Trophoblast cell (in vitro differentiated cells and primary cell): ENCODE measurements around the gene ZFYVE28.

ENCODE experiments used
- DNase-seq, 2 donors: peaks; one replicate each; pipeline ENCODE4 v3.0.0-alpha.2; 2016
- H2AFZ ChIP-seq: 2 replicates; pipeline ENCODE4 v1.6.1; 2013; ENCODE audit warnings: low read length, moderate library complexity, mild to moderate bottlenecking; ENCODE audit not compliant: insufficient read depth, poor library complexity
- H2AK5ac ChIP-seq: 2 replicates; pipeline ENCODE4 v1.6.1; 2013; ENCODE audit warnings: mild to moderate bottlenecking, low read length
- H2BK120ac ChIP-seq: 2 replicates; pipeline ENCODE4 v1.6.1; 2013; ENCODE audit warnings: low read length, mild to moderate bottlenecking, moderate library complexity; ENCODE audit not compliant: insufficient read depth, poor library complexity
- H2BK12ac ChIP-seq: 2 replicates; pipeline ENCODE4 v1.6.1; 2013; ENCODE audit warnings: mild to moderate bottlenecking, low read length, moderate library complexity
- H2BK5ac ChIP-seq: 2 replicates; pipeline ENCODE4 v1.6.1; 2013; ENCODE audit warnings: low read length, low read depth, moderate library complexity, mild to moderate bottlenecking; ENCODE audit not compliant: poor library complexity
- H3K14ac ChIP-seq: 2 replicates; pipeline ENCODE4 v1.6.1; 2013; ENCODE audit warnings: mild to moderate bottlenecking, low read length
- H3K18ac ChIP-seq: 2 replicates; pipeline ENCODE4 v1.6.1; 2013; ENCODE audit warnings: mild to moderate bottlenecking, low read length
- H3K23ac ChIP-seq: 2 replicates; pipeline ENCODE4 v1.6.1; 2013; ENCODE audit warnings: low read length
- H3K27ac ChIP-seq: 2 replicates; pipeline ENCODE4 v1.5.1; 2013; ENCODE audit warnings: low read depth, mild to moderate bottlenecking, inconsistent platforms, low read length, moderate library complexity
- H3K27me3 ChIP-seq: 2 replicates; pipeline ENCODE4 v1.6.1; 2013; ENCODE audit warnings: inconsistent platforms, mild to moderate bottlenecking, low read length, moderate library complexity; ENCODE audit not compliant: insufficient read depth
- H3K36me3 ChIP-seq, 2 experiments: 1 replicate in 1 of 2; 2 replicates in 1 of 2; pipeline ENCODE4 v1.6.1; 2013; ENCODE audit warnings: low read length in 2 of 2, mild to moderate bottlenecking in 2 of 2, moderate library complexity in 1 of 2; ENCODE audit not compliant: insufficient read depth in 2 of 2, control insufficient read depth in 1 of 2
- H3K4ac ChIP-seq: 2 replicates; pipeline ENCODE4 v1.6.1; 2013; ENCODE audit warnings: low read depth, mild to moderate bottlenecking, low read length, moderate library complexity
- H3K4me1 ChIP-seq, 2 experiments: 1 replicate in 1 of 2; 2 replicates in 1 of 2; pipeline ENCODE4 v1.6.1; 2013; ENCODE audit warnings: low read length in 2 of 2, mild to moderate bottlenecking in 2 of 2, moderate library complexity in 1 of 2; ENCODE audit not compliant: insufficient read depth in 2 of 2, control insufficient read depth in 1 of 2
- H3K4me2 ChIP-seq: 2 replicates; pipeline ENCODE4 v1.6.1; 2013; ENCODE audit warnings: inconsistent platforms, mild to moderate bottlenecking, low read length, moderate library complexity
- H3K4me3 ChIP-seq: 2 replicates; pipeline ENCODE4 v1.5.1; 2013; ENCODE audit warnings: mild to moderate bottlenecking, low read depth, low read length, inconsistent platforms
- H3K79me1 ChIP-seq: one replicate; pipeline ENCODE4 v1.6.1; 2013; ENCODE audit warnings: low read length
- H3K79me2 ChIP-seq: 2 replicates; pipeline ENCODE4 v1.6.1; 2013; ENCODE audit warnings: low read length, mild to moderate bottlenecking; ENCODE audit not compliant: control insufficient read depth, insufficient read depth, poor library complexity
- H3K9ac ChIP-seq: 2 replicates; pipeline ENCODE4 v1.6.1; 2013; ENCODE audit warnings: mild to moderate bottlenecking, low read length
- H3K9me3 ChIP-seq: 2 replicates; pipeline ENCODE4 v1.6.1; 2013; ENCODE audit warnings: low read depth, mild to moderate bottlenecking, control low read depth, inconsistent platforms, low read length; ENCODE audit not compliant: insufficient read depth
- H4K12ac ChIP-seq: 2 replicates; pipeline ENCODE4 v1.6.1; 2013; ENCODE audit warnings: low read depth, mild to moderate bottlenecking, low read length, moderate library complexity
- H4K8ac ChIP-seq: 2 replicates; pipeline ENCODE4 v1.6.1; 2013; ENCODE audit warnings: low read depth, mild to moderate bottlenecking, low read length, moderate library complexity
- H4K91ac ChIP-seq: one replicate; pipeline ENCODE4 v1.6.1; 2013; ENCODE audit warnings: low read depth, mild to moderate bottlenecking, low read length, moderate library complexity
- WGBS: extraction: QIAGEN DNeasy Blood & Tissue Kit; methylation state at CpG from one replicate; pipeline ENCODE4 v1.1.7; 2013; ENCODE audit warnings: missing lambda C conversion rate; ENCODE audit not compliant: insufficient read length, insufficient coverage; ENCODE audit errors: extremely low coverage; 5-methylcytosine and 5-hydroxymethylcytosine counted together

Gene ZFYVE28

GRCh38 chr4:2387829-2388228 lies 30.6 kb downstream of the ZFYVE28 start:
- H2BK12ac ChIP-seq = no peak overlapping the region
- no peaks in the 10 kb centered on the region for H3K79me2 ChIP-seq
- peaks cover 2% of the 10 kb centered on the region for H3K9me3 ChIP-seq
- H4K91ac ChIP-seq = no peak overlapping the region
- no peak overlapping the region for H3K4me3 ChIP-seq
- H4K8ac ChIP-seq = no peak overlapping the region
- H3K23ac ChIP-seq = no peak overlapping the region
- no peak overlapping the region for H3K4me2 ChIP-seq
- H3K79me1 ChIP-seq = no peaks in the 10 kb centered on the region
- H4K12ac ChIP-seq = no peak overlapping the region
- no peak overlapping the region for H2BK5ac ChIP-seq
- H3K27ac ChIP-seq = no peak overlapping the region
- no peak overlapping the region for H2AK5ac ChIP-seq
- DNase-seq = no peak
- H3K4me1 ChIP-seq = no peaks in the 10 kb centered on the region
- no CpG with 5 or more reads among the region's 12 CpGs for WGBS
- no peak overlapping the region for H2AFZ ChIP-seq
- H3K18ac ChIP-seq = no peak overlapping the region
- no peak overlapping the region for H3K14ac ChIP-seq
- H2BK120ac ChIP-seq = no peak overlapping the region
- no peaks in the 10 kb centered on the region for H3K36me3 ChIP-seq
- H3K27me3 ChIP-seq = no peaks in the 10 kb centered on the region
- no peak overlapping the region for H3K4ac ChIP-seq
- no peak overlapping the region for H3K9ac ChIP-seq

GRCh38 chr4:2387218-2387617 lies 31.2 kb downstream of the ZFYVE28 start:
- H3K4me2 ChIP-seq = no peak overlapping the region
- no CpG with 5 or more reads among the region's 17 CpGs for WGBS
- H2BK5ac ChIP-seq = no peak overlapping the region
- H3K9ac ChIP-seq = no peak overlapping the region
- H3K14ac ChIP-seq = no peak overlapping the region
- no peak overlapping the region for H2BK120ac ChIP-seq
- no peak overlapping the region for H2BK12ac ChIP-seq
- no peaks in the 10 kb centered on the region for H3K4me1 ChIP-seq
- no peak for DNase-seq
- H3K79me2 ChIP-seq = no peaks in the 10 kb centered on the region
- H2AFZ ChIP-seq = no peak overlapping the region
- H3K9me3 ChIP-seq = peaks cover 2% of the 10 kb centered on the region
- H3K23ac ChIP-seq = no peak overlapping the region
- H3K79me1 ChIP-seq = no peaks in the 10 kb centered on the region
- no peak overlapping the region for H3K4me3 ChIP-seq
- no peaks in the 10 kb centered on the region for H3K36me3 ChIP-seq
- no peak overlapping the region for H3K18ac ChIP-seq
- no peak overlapping the region for H4K91ac ChIP-seq
- no peak overlapping the region for H2AK5ac ChIP-seq
- no peaks in the 10 kb centered on the region for H3K27me3 ChIP-seq
- no peak overlapping the region for H4K12ac ChIP-seq
- H3K4ac ChIP-seq = no peak overlapping the region
- no peak overlapping the region for H4K8ac ChIP-seq
- no peak overlapping the region for H3K27ac ChIP-seq

GRCh38 chr4:2386717-2387116 lies 31.7 kb downstream of the ZFYVE28 start:
- no peak overlapping the region for H3K18ac ChIP-seq
- H3K27ac ChIP-seq = no peak overlapping the region
- no peak overlapping the region for H3K23ac ChIP-seq
- no peak overlapping the region for H4K8ac ChIP-seq
- H3K27me3 ChIP-seq = no peaks in the 10 kb centered on the region
- no peaks in the 10 kb centered on the region for H3K36me3 ChIP-seq
- H2BK120ac ChIP-seq = no peak overlapping the region
- H4K91ac ChIP-seq = no peak overlapping the region
- H3K4me2 ChIP-seq = no peak overlapping the region
- H3K4me1 ChIP-seq = no peaks in the 10 kb centered on the region
- no peak overlapping the region for H4K12ac ChIP-seq
- no peak overlapping the region for H3K4me3 ChIP-seq
- no peaks in the 10 kb centered on the region for H3K79me2 ChIP-seq
- no peak overlapping the region for H2AK5ac ChIP-seq
- no peak overlapping the region for H3K9ac ChIP-seq
- no peak overlapping the region for H3K4ac ChIP-seq
- H2BK5ac ChIP-seq = no peak overlapping the region
- H2BK12ac ChIP-seq = no peak overlapping the region
- DNase-seq = no peak
- H2AFZ ChIP-seq = no peak overlapping the region
- WGBS = no CpG with 5 or more reads among the region's 19 CpGs
- peaks cover 2% of the 10 kb centered on the region for H3K9me3 ChIP-seq
- no peaks in the 10 kb centered on the region for H3K79me1 ChIP-seq
- H3K14ac ChIP-seq = no peak overlapping the region

- H3K79me1 ChIP-seq = no peaks in the 10 kb centered on the region
- H3K4me2 ChIP-seq = no peak overlapping the region
- H3K27me3 ChIP-seq = no peaks in the 10 kb centered on the region
- H2AK5ac ChIP-seq = no peak overlapping the region
- H3K4me1 ChIP-seq = no peaks in the 10 kb centered on the region
- H3K79me2 ChIP-seq = no peaks in the 10 kb centered on the region
- H2BK120ac ChIP-seq = no peak overlapping the region
- no peaks in the 10 kb centered on the region for H3K36me3 ChIP-seq
- no peak overlapping the region for H3K4me3 ChIP-seq
- H2BK12ac ChIP-seq = no peak overlapping the region
- no peak overlapping the region for H3K4ac ChIP-seq
- peak in 1 of 2 donors; percentile 25 for DNase-seq
- H3K9ac ChIP-seq = no peak overlapping the region
- no peak overlapping the region for H3K14ac ChIP-seq
- no CpG with 5 or more reads among the region's 8 CpGs for WGBS
- no peak overlapping the region for H2AFZ ChIP-seq
- H3K9me3 ChIP-seq = peaks cover 2% of the 10 kb centered on the region
- no peak overlapping the region for H4K12ac ChIP-seq
- no peak overlapping the region for H4K8ac ChIP-seq
- no peak overlapping the region for H3K18ac ChIP-seq
- H4K91ac ChIP-seq = no peak overlapping the region
- no peak overlapping the region for H3K23ac ChIP-seq
- H2BK5ac ChIP-seq = no peak overlapping the region
- H3K27ac ChIP-seq = no peak overlapping the region
Observed at GRCh38 chr4:2385516-2385915, 32.9 kb downstream of the ZFYVE28 start.
